ENCODE results near the gene CLDN18. TPM values are rescaled to one million over a fixed set of nuclear protein-coding genes. Genes with fewer than 3 reads are reported as not detected.
A peak's percentile ranks its signal among the peaks of the same experiment; 100 is the strongest.

The CLDN18 gene
- total and polyA plus RNA-seq, 2 donors from 2014 or later, result not detected

- Histone ChIP-seq H3K27me3 (ENCODE audit: control insufficient read depth, insufficient read depth, low read length) (no peaks in the 10 kb centered on the region), H3K9me3 (ENCODE audit: control insufficient read depth in 2 of 3, insufficient read depth in 1 of 3, low read length in 3 of 3) (no peaks in the 10 kb centered on the region), H3K27ac (ENCODE audit: low read depth in 2 of 2, low read length in 2 of 2) (no peak overlapping the region), H3K36me3 (ENCODE audit: control insufficient read depth in 2 of 3, insufficient read depth in 3 of 3, low read length in 3 of 3) (peaks cover 2 to 41% (median 17%) of the 10 kb centered on the region in 3 donors), H3K9ac (ENCODE audit: low read length in 3 of 3) (no peak overlapping the region), H3K4me1 (ENCODE audit: control insufficient read depth in 2 of 3, insufficient read depth in 2 of 3, low read depth in 1 of 3, low read length in 3 of 3) (no peaks in the 10 kb centered on the region), H3K4me3 (ENCODE audit: low read length in 3 of 3) (no peak overlapping the region)
- TF ChIP-seq CTCF (IDR thresholded peaks at IDR 0.05; ENCODE audit: borderline replicate concordance, extremely low read depth, insufficient read depth), result no peak
- intact Hi-C loops (cut with DNase I), result no loop called here
- DNase-seq (no peak), FAIRE-seq (no peak)
Measured at GRCh38 chr3:138079901-138080300, 69.9 kb downstream of the CLDN18 start.

GRCh38 chr3:138081371-138082084, 71.6 kb downstream of the CLDN18 start:
- H3K27ac ChIP-seq (ENCODE audit: low read depth in 2 of 2, low read length in 2 of 2), result no peak overlapping the region
- no peak for FAIRE-seq
- H3K9ac ChIP-seq (ENCODE audit: low read length in 3 of 3), result no peak overlapping the region
- TF ChIP-seq CTCF (IDR thresholded peaks at IDR 0.05; ENCODE audit: borderline replicate concordance, extremely low read depth, insufficient read depth), result no peak
- H3K36me3 ChIP-seq (ENCODE audit: control insufficient read depth in 2 of 3, insufficient read depth in 3 of 3, low read length in 3 of 3), result peaks cover 0 to 41% (median 20%) of the 10 kb centered on the region in 3 donors
- intact Hi-C loops (cut with DNase I), result no loop called here
- no peak overlapping the region for H3K4me3 ChIP-seq (ENCODE audit: low read length in 3 of 3)
- H3K27me3 ChIP-seq (ENCODE audit: control insufficient read depth, insufficient read depth, low read length), result no peaks in the 10 kb centered on the region
- DNase-seq, result no peak
- H3K9me3 ChIP-seq (ENCODE audit: control insufficient read depth in 2 of 3, insufficient read depth in 1 of 3, low read length in 3 of 3), result no peaks in the 10 kb centered on the region
- H3K4me1 ChIP-seq (ENCODE audit: control insufficient read depth in 2 of 3, insufficient read depth in 2 of 3, low read depth in 1 of 3, low read length in 3 of 3), result no peaks in the 10 kb centered on the region

GRCh38 chr3:138082085-138082991, 72.4 kb downstream of the CLDN18 start:
- H3K36me3 ChIP-seq (ENCODE audit: control insufficient read depth in 2 of 3, insufficient read depth in 3 of 3, low read length in 3 of 3), result peaks cover 0 to 46% (median 20%) of the 10 kb centered on the region in 3 donors
- no peaks in the 10 kb centered on the region for H3K9me3 ChIP-seq (ENCODE audit: control insufficient read depth in 2 of 3, insufficient read depth in 1 of 3, low read length in 3 of 3)
- H3K4me3 ChIP-seq (ENCODE audit: low read length in 3 of 3), result no peak overlapping the region
- H3K9ac ChIP-seq (ENCODE audit: low read length in 3 of 3), result no peak overlapping the region
- FAIRE-seq (no peak), DNase-seq (peak in 2 of 5 donors; percentile 50 to 64)
- H3K27ac ChIP-seq (ENCODE audit: low read depth in 2 of 2, low read length in 2 of 2), result no peak overlapping the region
- H3K27me3 ChIP-seq (ENCODE audit: control insufficient read depth, insufficient read depth, low read length), result no peaks in the 10 kb centered on the region
- no peak for TF ChIP-seq CTCF (IDR thresholded peaks at IDR 0.05; ENCODE audit: borderline replicate concordance, extremely low read depth, insufficient read depth)
- intact Hi-C loops (cut with DNase I), result no loop called here
- no peaks in the 10 kb centered on the region for H3K4me1 ChIP-seq (ENCODE audit: control insufficient read depth in 2 of 3, insufficient read depth in 2 of 3, low read depth in 1 of 3, low read length in 3 of 3)

Data from kidney (tissue), 14 donors.